ENCODE measurements around the gene IL36B.

IL36B gene

DNA sequence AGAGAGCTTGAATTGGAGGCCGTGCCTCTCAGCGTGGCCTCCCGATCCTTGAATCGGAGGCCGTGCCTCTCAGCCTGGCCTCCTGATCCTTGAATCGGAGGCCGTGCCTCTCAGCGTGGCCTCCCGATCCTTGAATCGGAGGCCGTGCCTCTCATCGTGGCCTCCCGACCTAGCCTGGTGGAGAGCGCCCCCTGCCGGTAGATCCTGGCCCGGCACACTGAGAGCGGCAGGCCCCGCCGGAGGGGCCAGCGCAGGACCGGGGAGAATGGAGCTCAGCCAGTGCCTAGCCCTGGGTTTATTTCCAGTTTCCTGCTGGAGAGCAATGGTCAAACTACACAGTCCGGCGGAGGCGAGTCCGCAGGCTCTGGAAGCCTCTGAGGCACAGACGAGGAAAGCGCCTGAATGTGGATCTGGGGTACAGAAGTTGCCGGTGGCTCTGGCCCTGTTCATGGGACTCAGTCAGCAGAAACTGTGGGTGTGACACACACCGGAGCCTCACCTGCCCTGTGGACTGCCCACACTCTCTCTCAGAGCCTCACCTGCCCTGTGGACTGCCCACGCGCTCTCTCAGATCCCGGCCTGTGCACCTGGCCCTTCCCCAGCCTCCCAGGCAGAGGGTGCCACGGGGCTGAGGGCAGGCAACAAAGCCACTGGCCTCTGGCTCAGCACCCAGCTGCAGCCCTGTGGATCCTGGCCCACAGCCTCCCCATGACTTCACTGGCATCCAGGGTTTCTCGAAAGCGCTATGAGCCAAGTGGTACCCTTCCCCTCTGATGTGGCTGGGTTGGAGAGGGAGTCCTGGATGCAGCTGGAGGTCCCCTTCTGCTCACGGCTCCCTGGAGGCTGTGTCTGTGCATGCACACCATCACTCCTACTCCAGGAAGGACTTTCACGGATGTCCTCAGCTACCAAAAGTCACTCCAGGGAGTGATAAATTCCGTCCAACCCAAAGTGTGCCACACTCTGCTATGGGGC lies 1.5 kb downstream of the IL36B start:
- DNase-seq, result no peak

DNA sequence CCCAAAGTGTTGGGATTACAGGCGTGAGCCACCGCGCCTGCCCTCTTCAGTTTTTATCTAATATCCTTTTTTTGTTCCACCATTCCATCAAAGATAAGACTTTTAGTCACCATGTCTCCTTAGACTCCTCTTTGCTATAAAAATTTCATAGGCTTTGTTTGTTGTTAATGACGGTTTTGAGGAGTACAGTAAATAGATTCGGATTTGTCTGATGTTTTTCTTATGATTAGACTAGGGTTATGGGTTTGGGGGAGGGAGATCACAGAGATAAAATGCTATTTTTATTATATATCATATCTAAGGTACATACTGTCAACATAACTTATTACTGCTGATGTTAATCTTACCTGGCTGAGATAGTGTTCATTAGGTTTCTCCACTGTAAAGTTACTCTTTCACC lies 6.2 kb downstream of the IL36B start:
- no peak for DNase-seq

DNA sequence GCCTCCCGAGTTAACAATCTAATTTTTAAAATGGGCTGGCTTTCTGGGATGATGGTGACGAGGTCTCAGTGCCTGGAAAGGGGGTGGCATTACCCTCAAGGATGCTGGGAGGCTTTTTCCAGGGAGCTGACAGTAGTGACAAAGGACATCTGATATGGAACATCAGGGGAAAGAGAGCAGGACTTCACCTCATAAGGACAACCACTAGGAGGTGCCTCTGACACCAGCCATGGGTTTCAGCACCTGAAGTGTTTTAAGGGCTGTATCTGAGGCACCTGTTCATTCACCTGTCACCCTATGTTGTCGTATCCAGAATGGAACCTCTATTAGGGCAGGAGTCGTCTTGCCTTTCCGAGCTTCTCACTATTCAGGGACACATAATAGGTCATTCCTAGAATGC lies 10.8 kb downstream of the IL36B start:
- no peak for DNase-seq

DNA sequence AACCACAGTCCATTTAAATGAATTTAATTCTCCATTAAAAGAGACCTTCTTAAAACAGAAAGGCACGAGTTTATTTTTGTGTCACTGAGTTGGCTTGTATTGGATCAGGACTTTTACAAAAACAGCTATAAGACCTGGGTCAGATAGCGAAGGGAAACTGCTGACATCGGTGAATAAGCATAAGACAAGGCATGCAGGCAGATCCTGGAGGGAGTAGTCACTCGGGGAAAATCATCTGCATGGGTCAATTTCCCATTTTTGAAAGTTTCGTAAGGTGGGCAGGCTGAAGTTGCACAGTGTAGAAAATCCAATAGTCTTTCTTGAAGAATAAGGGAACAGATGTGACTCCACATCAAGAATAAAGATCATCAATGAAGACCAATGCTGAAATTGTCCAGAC lies 12.9 kb downstream of the IL36B start:
- DNase-seq, result no peak

- DNase-seq, result no peak
Observed at GRCh38 chr2:113039158-113039557, 13.5 kb downstream of the IL36B start.

GRCh38 chr2:113038291-113038690 lies 14.4 kb downstream of the IL36B start:
- DNase-seq, result no peak

GRCh38 chr2:113036763-113037162 lies 15.9 kb downstream of the IL36B start:
- no peak for DNase-seq

DNA sequence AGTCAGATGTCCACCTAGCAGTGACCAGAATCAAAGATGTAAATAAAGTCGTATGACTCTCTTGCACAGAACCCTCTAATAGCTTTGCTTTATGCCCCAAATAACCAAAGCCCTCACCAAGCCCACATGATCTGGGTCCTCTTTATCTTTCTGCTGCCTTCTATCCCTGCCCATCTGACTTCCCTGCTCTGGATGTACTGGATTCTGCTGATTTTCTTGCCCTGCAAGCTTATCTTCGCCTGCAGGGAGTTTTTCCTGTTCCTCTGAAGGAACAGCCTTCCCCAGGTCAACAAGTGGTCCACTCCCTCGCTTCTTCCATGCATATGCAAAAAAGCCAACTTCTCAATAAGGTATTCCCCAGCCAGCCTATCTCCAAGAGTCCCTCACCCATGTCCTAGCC lies 18.7 kb downstream of the IL36B start:
- DNase-seq, result no peak

- no peak for DNase-seq
Observed at GRCh38 chr2:113032737-113033136, 19.9 kb downstream of the IL36B start.

DNA sequence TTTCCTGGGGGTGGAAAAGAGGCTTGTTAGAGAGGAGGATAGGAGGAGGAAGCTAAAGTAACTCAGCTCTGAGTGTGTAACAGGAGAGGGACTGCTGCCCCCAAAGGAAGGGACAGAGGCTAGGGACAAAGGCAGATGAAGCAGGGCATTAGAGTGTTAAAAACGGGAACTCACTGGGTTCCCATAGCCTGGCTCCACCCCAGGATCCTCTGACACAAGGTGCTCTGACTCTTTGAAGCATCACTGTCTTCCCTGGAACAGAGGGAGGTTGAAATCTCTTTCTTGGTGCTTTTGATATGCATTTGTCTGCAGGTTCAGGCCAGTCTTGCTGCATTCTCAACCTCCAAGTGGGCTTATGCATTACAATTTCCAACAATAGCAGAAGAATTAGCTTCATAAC lies 24.6 kb downstream of the IL36B start:
- DNase-seq, result no peak

- DNase-seq, result no peak
Observed at GRCh38 chr2:113027691-113028090, 25.0 kb downstream of the IL36B start.

- DNase-seq, result no peak
Observed at GRCh38 chr2:113025737-113026136, 26.9 kb downstream of the IL36B start.

DNA sequence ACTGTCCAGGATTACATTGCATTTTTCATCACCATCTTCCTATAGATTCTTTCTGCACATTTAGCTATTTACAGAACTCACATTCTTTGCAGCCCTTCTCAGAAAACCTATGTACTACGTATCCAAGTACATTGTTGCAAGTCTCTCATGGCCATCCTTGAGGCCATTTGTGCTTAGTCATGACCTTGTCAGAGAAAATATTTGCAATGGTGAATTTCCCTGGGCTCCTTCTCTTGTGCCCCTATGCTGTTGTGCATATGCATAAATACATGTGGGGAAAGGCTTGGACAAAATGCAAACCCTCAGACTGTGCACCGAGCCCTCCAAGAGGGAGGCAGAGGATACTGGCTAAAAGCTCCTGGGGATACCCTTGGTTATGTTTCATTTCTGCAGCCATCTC lies 27.9 kb downstream of the IL36B start:
- DNase-seq, result no peak

DNA sequence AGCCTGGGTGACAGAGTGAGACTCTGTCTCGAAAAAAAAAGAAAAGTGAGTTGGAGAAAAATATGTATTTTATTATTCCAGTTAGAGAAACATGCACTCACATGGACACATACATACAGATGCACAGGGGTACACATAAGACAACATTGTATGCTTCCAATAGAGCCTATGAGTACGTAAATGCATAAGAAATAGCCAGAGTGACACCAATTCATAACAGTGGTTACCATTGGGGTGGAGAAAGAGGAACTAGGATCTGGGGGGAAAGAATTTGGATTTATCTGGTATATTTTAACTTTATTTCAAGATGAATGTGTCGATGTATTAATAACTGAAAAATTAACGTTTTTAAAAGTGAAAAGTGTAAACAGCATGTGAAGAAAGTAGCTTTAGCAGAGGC lies 31.4 kb downstream of the IL36B start:
- no peak for DNase-seq

DNA sequence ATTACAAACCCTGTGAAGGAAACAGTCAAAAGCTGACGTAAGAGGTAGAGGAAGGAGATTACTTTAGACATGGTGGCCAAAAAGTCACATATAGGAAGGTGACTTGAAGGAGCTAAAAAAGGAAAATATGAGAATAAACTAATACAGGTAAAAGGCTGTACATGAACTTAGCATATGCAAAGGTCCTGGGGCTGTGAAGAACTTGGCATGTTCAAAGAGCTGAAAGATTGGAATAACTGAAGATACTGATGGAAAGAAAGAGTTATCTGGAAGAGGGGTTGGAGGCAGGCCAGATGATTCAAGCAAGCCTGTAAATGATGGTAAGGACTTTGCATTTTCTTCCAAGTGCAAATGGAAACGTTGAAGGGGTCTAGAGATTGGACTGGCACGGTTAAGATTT lies 34.2 kb downstream of the IL36B start:
- DNase-seq, result no peak

DNA sequence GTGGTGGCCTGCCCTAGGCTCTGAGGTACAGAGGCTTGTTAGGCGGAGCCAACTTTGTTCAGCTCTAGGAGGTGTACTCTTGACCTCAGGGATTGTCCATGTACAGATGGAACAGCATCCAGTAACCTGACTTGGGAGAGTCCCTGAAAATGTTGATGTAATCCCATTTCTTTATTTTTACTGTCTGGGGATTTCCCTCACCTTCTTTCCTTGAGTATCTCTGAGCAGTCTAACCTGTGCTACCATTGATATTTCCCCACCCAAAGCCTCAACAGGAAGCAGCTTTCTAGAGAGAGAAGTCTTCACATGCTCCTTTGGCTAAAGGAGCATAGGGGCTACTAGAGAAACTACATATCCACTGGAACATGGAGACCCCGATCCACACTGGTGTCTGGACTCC lies 37.0 kb downstream of the IL36B start:
- DNase-seq, result no peak

DNA sequence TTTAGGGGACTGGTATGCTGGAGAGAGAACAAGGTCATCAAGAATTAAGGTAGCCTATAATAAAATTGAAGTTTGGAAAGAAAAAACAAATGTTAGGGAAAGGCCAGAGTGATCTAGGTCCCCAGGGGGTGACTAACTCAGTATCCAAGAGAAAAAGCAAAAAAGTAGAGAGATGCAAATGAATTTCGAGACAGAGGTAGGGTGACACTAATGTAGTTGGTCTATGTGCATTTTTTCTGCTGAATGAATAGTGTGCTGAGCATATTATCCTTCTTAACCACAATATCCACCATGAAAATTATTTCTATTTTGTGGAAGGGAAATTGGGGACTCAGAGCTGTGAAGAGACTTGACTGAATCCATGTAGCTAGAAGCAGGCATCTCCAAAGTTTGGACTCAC lies 37.6 kb downstream of the IL36B start:
- DNase-seq, result no peak

- no peak for DNase-seq
Observed at GRCh38 chr2:113014067-113014466, 38.6 kb downstream of the IL36B start.

DNA sequence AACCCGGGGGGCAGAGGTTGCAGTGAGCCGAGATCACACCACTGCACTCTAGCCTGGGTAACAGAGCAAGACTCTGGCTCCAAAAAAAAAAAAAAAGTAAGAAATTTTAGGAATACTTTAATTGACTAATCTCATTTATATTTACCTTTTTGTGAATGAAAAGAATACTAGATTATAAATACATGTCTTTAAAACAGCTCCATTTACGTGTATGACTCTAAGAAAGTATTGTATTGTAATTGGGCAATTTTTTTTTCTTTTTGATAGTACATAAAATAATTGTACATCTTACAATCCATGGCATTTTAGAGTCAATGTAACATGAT lies 39.4 kb downstream of the IL36B start:
- no peak for DNase-seq

- no peak for DNase-seq
Observed at GRCh38 chr2:113012436-113013335, 40.0 kb downstream of the IL36B start.

- DNase-seq, result no peak
Observed at GRCh38 chr2:113011108-113011507, 41.6 kb downstream of the IL36B start.

DNA sequence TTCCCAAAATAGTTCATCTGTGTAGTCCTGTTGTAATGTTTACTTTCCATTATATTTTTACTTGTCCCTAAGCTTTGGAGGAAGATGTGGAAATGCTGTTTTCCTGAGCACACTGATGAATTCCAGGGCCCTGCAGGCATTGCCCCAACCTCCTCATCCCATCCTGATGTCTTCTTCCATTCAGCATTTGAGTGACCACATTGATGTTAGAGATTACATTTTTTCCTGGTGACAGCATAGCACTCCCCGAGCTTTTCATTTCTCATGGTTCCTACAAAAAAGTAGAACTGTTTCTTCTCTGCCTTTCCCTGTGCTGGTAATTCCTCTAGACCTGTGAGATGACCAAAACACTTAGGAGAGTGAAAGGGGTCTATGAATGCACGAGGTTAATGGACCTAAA lies 42.6 kb downstream of the IL36B start:
- no peak for DNase-seq

DNA sequence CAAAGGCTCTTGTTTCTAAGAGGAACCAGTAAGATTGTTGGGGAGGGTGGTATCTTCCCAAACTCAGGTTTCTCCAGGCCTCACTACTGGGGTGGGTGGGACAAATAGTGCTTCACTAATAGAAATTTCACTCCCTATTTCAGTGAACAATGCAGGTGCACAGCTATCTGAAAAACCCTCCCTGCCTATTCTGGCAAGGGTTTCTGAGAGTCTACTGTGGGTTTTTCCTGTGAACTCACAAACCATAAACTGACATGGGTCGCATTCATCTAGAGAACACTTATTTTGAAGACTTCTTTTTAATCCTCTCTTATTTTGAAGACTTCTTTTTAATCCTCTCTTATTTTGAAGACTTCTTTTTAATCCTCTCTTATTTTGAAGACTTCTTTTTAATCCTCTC lies 43.0 kb downstream of the IL36B start:
- no peak for DNase-seq

DNA sequence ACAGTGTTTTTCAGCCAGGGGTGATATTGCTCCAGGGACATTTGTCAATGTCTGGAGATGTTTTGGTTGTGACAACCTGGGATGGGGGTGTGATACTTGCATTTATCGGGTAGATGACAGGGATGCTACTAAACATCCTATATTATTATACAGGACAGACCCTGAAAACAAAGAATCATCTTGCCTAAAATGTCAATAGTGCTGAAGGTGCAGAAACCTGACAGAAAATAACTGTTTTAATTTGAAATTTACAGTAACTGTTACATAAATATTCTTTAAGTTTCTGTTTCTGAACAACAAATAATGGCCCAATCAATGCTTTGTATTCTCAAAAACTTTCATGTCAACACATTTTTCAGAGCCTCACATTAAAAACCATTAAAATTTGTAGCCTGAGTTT lies 45.4 kb downstream of the IL36B start:
- DNase-seq, result no peak
